ENCODE data around the gene SETD1A. TPM values are rescaled to one million over a fixed set of nuclear protein-coding genes. Genes with fewer than 3 reads are reported as not detected.

The SETD1A gene
- total and polyA plus RNA-seq, 2 of the 8 experiments (the other 6 are each of a cell fraction or from before 2014, with no cell fraction given): 4.8 to 29.0 TPM

DNA sequence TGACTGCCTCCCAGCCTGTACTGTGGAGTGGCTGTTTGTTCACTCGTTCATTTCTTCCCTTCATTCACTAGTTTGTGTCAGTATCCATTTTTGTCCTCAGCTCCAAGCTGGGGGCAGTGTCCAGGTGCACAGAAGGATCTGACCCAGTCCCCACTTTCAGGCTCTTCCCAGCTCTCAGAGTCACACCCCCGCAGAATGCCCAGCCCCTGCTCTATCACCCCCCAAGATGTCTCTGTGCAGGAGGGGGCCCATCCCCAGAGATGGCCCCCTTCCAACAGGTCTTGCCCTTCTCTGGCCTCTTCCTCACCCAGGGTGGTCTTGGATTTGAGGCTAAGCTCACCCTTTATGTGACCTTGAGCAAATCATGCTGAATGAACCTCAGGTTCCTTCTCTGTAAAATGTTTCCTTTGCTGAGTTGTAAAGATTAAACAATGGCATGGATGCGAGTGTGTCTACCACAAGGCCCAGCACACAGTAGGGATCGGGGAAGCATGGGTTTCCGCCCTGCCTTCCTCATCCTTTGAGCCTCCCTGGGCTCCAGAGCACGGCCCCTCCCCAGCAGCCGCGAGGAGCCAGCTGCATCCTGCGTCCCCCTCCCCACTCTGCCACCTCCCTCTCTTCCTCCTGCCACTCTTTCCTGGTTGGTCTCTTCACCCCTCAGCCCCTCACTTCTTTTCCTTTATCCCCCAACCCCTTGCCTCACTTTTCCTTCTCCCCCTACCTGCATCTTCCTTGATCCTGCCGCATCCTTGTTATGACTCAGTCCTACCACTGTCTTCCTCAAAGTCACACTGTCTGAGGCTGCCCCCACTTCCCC is 31.4 kb upstream of the SETD1A start (continued):
- TF ChIP-seq, protein P1, sequence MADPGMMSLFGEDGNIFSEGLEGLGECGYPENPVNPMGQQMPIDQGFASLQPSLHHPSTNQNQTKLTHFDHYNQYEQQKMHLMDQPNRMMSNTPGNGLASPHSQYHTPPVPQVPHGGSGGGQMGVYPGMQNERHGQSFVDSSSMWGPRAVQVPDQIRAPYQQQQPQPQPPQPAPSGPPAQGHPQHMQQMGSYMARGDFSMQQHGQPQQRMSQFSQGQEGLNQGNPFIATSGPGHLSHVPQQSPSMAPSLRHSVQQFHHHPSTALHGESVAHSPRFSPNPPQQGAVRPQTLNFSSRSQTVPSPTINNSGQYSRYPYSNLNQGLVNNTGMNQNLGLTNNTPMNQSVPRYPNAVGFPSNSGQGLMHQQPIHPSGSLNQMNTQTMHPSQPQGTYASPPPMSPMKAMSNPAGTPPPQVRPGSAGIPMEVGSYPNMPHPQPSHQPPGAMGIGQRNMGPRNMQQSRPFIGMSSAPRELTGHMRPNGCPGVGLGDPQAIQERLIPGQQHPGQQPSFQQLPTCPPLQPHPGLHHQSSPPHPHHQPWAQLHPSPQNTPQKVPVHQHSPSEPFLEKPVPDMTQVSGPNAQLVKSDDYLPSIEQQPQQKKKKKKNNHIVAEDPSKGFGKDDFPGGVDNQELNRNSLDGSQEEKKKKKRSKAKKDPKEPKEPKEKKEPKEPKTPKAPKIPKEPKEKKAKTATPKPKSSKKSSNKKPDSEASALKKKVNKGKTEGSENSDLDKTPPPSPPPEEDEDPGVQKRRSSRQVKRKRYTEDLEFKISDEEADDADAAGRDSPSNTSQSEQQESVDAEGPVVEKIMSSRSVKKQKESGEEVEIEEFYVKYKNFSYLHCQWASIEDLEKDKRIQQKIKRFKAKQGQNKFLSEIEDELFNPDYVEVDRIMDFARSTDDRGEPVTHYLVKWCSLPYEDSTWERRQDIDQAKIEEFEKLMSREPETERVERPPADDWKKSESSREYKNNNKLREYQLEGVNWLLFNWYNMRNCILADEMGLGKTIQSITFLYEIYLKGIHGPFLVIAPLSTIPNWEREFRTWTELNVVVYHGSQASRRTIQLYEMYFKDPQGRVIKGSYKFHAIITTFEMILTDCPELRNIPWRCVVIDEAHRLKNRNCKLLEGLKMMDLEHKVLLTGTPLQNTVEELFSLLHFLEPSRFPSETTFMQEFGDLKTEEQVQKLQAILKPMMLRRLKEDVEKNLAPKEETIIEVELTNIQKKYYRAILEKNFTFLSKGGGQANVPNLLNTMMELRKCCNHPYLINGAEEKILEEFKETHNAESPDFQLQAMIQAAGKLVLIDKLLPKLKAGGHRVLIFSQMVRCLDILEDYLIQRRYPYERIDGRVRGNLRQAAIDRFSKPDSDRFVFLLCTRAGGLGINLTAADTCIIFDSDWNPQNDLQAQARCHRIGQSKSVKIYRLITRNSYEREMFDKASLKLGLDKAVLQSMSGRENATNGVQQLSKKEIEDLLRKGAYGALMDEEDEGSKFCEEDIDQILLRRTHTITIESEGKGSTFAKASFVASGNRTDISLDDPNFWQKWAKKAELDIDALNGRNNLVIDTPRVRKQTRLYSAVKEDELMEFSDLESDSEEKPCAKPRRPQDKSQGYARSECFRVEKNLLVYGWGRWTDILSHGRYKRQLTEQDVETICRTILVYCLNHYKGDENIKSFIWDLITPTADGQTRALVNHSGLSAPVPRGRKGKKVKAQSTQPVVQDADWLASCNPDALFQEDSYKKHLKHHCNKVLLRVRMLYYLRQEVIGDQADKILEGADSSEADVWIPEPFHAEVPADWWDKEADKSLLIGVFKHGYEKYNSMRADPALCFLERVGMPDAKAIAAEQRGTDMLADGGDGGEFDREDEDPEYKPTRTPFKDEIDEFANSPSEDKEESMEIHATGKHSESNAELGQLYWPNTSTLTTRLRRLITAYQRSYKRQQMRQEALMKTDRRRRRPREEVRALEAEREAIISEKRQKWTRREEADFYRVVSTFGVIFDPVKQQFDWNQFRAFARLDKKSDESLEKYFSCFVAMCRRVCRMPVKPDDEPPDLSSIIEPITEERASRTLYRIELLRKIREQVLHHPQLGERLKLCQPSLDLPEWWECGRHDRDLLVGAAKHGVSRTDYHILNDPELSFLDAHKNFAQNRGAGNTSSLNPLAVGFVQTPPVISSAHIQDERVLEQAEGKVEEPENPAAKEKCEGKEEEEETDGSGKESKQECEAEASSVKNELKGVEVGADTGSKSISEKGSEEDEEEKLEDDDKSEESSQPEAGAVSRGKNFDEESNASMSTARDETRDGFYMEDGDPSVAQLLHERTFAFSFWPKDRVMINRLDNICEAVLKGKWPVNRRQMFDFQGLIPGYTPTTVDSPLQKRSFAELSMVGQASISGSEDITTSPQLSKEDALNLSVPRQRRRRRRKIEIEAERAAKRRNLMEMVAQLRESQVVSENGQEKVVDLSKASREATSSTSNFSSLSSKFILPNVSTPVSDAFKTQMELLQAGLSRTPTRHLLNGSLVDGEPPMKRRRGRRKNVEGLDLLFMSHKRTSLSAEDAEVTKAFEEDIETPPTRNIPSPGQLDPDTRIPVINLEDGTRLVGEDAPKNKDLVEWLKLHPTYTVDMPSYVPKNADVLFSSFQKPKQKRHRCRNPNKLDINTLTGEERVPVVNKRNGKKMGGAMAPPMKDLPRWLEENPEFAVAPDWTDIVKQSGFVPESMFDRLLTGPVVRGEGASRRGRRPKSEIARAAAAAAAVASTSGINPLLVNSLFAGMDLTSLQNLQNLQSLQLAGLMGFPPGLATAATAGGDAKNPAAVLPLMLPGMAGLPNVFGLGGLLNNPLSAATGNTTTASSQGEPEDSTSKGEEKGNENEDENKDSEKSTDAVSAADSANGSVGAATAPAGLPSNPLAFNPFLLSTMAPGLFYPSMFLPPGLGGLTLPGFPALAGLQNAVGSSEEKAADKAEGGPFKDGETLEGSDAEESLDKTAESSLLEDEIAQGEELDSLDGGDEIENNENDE (IDR thresholded peaks at IDR 0.05; ENCODE audit: insufficient replicate concordance, low read length): no peak
- TF ChIP-seq HDAC2 (IDR thresholded peaks at IDR 0.05; ENCODE audit: borderline replicate concordance in 1 of 2, low read depth in 2 of 2, low read length in 2 of 2): no peak
- TF ChIP-seq MAFK (IDR thresholded peaks at IDR 0.05; ENCODE audit: low read depth, low read length): no peak
- no peak for TF ChIP-seq FOSL1 (IDR thresholded peaks at IDR 0.05; ENCODE audit: insufficient read depth, low read depth, low read length)
- no peak for TF ChIP-seq KDM4A (IDR thresholded peaks at IDR 0.05; ENCODE audit: low read depth, low read length, severe bottlenecking)
- no peak for TF ChIP-seq CTBP2 (IDR thresholded peaks at IDR 0.05; ENCODE audit: borderline replicate concordance, insufficient read depth, insufficient read length, low read length)
- TF ChIP-seq SUZ12 (IDR thresholded peaks at IDR 0.05; ENCODE audit: low read length): no peak
- no peak for TF ChIP-seq CEBPB (IDR thresholded peaks at IDR 0.05; ENCODE audit: low read depth, low read length)
- TF ChIP-seq ASH2L (IDR thresholded peaks at IDR 0.05; ENCODE audit: low read length): no peak

All from H1 (cell line).